Left ventricle myocardium inferior (tissue), 1 donor: ENCODE measurements around the gene NCL. TPM values are rescaled to one million over a fixed set of nuclear protein-coding genes. Genes with fewer than 3 reads are reported as not detected.

Experiments
- DNase-seq: peaks from one replicate; pipeline ENCODE4 v3.0.0-alpha.2; 2020
- H3K27ac ChIP-seq: fragments of 200-600 bp; replicated peaks from 2 replicates; pipeline ENCODE4 v1.8.0; 2021
- H3K27me3 ChIP-seq: fragments of 200-600 bp; 2 replicates; pipeline ENCODE4 v1.8.0; 2021; ENCODE audit warnings: low read depth
- H3K36me3 ChIP-seq: fragments of 200-600 bp; 2 replicates; pipeline ENCODE4 v1.8.0; 2021
- H3K4me1 ChIP-seq: fragments of 200-600 bp; 2 replicates; pipeline ENCODE4 v1.8.0; 2021
- H3K4me3 ChIP-seq: fragments of 200-600 bp; 2 replicates; pipeline ENCODE4 v1.8.0; 2021; ENCODE audit warnings: mild to moderate bottlenecking, moderate library complexity
- H3K9me3 ChIP-seq: fragments of 200-600 bp; replicated peaks from 2 replicates; pipeline ENCODE4 v1.8.0; 2021
- intact Hi-C: fragments of 100-400 bp; cut with micrococcal nuclease; formaldehyde crosslinking; loops from one replicate; pipeline ENCODE4 v1.11.0; 2022
- total RNA-seq: library from RNA; stranded (reverse); fragmentation: NEBNext Ultra II Directional; extraction: Animal tissue kit (Norgen Biotek cat#: 25700); gene quantifications from one replicate; pipeline ENCODE4 v1.2.1, GENCODE V29; 2021
- TF ChIP-seq, protein P1 (sequence below): fragments of 200-600 bp; IDR thresholded peaks from 2 replicates; pipeline ENCODE4 v1.8.0; 2021; ENCODE audit warnings: antibody characterized with exemption, mild to moderate bottlenecking, borderline replicate concordance
- donor health status: DM: no; HTN: yes; CAD: no; lungs with severe emphysema.

Gene NCL
- total RNA-seq, 1 donor from 2014 or later, result 262 TPM

DNA sequence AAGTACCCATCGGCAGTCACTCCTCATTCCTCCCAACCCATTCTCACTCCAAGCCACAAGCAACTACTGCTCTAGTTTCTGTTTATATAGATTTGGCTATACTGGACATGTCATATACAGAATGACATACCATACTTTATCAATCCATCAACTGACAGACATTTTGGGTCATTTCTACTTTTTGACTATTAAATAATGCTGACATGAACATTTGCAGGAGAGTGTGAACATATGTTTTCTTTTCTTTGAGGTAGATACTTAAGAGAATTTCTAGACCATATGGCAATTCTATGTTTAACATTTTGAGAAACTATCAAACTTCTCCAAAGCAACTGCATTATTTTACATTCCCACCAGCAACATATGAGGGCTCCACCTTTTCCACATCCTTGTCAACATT lies 33.4 kb upstream of the NCL start:
- intact Hi-C loops, result no loop called here
- TF ChIP-seq, protein P1, sequence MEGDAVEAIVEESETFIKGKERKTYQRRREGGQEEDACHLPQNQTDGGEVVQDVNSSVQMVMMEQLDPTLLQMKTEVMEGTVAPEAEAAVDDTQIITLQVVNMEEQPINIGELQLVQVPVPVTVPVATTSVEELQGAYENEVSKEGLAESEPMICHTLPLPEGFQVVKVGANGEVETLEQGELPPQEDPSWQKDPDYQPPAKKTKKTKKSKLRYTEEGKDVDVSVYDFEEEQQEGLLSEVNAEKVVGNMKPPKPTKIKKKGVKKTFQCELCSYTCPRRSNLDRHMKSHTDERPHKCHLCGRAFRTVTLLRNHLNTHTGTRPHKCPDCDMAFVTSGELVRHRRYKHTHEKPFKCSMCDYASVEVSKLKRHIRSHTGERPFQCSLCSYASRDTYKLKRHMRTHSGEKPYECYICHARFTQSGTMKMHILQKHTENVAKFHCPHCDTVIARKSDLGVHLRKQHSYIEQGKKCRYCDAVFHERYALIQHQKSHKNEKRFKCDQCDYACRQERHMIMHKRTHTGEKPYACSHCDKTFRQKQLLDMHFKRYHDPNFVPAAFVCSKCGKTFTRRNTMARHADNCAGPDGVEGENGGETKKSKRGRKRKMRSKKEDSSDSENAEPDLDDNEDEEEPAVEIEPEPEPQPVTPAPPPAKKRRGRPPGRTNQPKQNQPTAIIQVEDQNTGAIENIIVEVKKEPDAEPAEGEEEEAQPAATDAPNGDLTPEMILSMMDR, result no peak
- H3K36me3 ChIP-seq, result no peaks in the 10 kb centered on the region
- H3K27me3 ChIP-seq, result no peaks in the 10 kb centered on the region
- no peaks in the 10 kb centered on the region for H3K9me3 ChIP-seq
- H3K4me3 ChIP-seq, result no peak overlapping the region
- DNase-seq, result no peak
- no peak overlapping the region for H3K27ac ChIP-seq
- H3K4me1 ChIP-seq, result no peaks in the 10 kb centered on the region

DNA sequence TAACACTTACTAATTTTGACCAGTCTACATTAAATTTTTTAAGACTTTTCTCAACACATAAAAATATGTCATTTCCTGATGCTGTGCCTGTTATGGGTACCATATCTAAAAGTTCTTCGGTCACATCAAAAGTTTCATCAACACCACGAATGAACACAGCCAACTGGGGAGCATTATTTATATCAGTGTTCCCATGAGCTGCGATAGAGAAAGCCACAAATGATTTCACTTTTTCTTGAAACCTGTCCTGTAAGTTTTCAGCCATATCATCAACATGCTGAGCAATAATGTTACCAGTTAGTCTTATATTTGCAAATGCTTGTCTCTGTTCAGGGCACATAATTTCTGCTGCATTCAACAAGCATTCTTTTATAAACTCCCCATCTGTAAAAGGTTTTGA lies 30.4 kb upstream of the NCL start:
- intact Hi-C loops, result no loop called here
- DNase-seq, result no peak
- Histone ChIP-seq H3K4me1 (no peaks in the 10 kb centered on the region), H3K9me3 (no peaks in the 10 kb centered on the region), H3K4me3 (no peak overlapping the region), H3K27me3 (no peaks in the 10 kb centered on the region), H3K36me3 (no peaks in the 10 kb centered on the region), H3K27ac (no peak overlapping the region)
- TF ChIP-seq, protein P1, result no peak

DNA sequence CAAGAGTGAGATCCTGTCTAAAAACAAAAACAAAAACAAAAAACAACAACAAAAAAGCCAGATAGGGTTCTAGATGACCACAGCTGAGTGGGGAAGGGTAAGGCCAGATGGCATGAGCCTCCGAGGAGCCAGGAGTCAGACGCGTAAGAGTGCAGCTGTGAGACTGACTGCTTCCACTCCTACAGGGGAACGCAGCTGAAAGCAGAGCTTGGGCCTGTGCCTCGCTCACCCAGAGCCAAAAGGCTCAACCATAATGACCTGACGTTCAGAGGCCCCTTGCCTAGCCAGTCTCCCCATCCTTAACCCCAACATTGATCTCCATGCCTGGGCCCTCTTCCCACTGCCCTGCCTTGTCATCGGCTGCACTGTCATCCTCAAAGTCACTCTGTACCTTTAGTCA lies 26.5 kb upstream of the NCL start:
- TF ChIP-seq, protein P1, result no peak

DNA sequence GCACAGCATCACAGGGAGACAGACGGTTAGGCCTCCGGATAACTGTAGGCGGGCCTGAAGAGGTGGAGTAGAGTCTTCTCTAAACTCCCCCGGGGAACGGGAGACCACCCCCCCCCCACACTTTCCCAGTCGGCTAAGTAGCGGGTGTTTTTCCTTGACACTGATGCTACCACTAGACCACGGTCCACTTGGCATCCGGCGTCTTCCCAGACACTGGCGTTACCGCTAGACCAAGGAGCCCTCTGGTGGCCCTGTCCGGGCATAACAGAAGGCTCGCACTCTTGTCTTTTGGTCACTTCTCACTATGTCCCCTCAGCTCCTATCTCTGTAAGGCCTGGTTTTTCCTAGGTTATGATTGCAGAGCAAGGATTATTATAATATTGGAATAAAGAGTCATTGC lies 25.7 kb upstream of the NCL start:
- TF ChIP-seq, protein P1, result peak; percentile 38
- H3K27me3 ChIP-seq, result no peaks in the 10 kb centered on the region
- intact Hi-C loops, result no loop called here
- no peaks in the 10 kb centered on the region for H3K4me1 ChIP-seq
- H3K9me3 ChIP-seq, result no peaks in the 10 kb centered on the region
- DNase-seq, result peak; percentile 38
- no peak overlapping the region for H3K27ac ChIP-seq
- no peak overlapping the region for H3K4me3 ChIP-seq
- H3K36me3 ChIP-seq, result no peaks in the 10 kb centered on the region

More for the DNA sequence above, 26.5 kb upstream of the NCL start:
- Histone ChIP-seq H3K4me1 (no peaks in the 10 kb centered on the region), H3K9me3 (no peaks in the 10 kb centered on the region), H3K4me3 (no peak overlapping the region), H3K27me3 (no peaks in the 10 kb centered on the region), H3K36me3 (no peaks in the 10 kb centered on the region), H3K27ac (no peak overlapping the region)
- intact Hi-C loops, result no loop called here
- no peak for DNase-seq

DNA sequence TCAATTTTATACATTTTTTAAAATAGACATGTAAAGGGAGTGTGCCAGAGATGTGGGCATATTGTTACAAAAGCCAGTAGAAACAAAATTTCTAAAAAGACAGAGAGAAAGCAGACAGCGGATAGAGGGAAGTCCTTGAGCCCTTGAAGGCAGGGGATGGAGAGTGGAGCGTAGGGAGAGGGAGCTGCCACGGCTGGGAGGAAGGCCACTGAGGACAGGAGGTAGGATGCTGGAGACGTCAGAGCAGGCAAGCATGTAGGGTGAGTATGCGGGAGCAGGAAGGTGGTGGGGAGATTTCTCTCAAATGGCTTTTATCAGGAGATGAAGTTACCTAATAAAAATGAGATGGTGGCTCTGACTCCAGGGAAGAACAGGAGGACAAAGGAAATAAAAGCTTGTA lies 24.0 kb upstream of the NCL start:
- TF ChIP-seq, protein P1, result no peak
- DNase-seq, result no peak
- Histone ChIP-seq H3K4me1 (peaks cover 5% of the 10 kb centered on the region), H3K27me3 (no peaks in the 10 kb centered on the region), H3K27ac (no peak overlapping the region), H3K9me3 (no peaks in the 10 kb centered on the region), H3K36me3 (no peaks in the 10 kb centered on the region), H3K4me3 (no peak overlapping the region)
- intact Hi-C loops, result no loop called here
